Right lobe of liver (tissue), 4 donors: Measurements from ENCODE around the gene GPR84.

Experiments
- CTCF ChIP-seq, 4 donors: fragments of 200-600 bp in 3 of 4; fragments of 450-650 bp in 1 of 4; IDR thresholded peaks; one replicate each; pipeline versions ENCODE4 v1.5.1 to v1.8.0; 2016 to 2022; ENCODE audit warnings: antibody characterized with exemption in 4 of 4, mild to moderate bottlenecking in 2 of 4
- POLR2A ChIP-seq: fragments of 450-650 bp; IDR thresholded peaks from one replicate; pipeline ENCODE4 v1.6.1; 2017; ENCODE audit warnings: antibody characterized with exemption, mild to moderate bottlenecking
- donor health status: DM: no; HTN: no; CAD: no.
- donor health status: DM: no; HTN: no; CAD: no.
- donor health status: DM: no; HTN: yes; CAD: no.

- TF ChIP-seq CTCF (IDR thresholded peaks at IDR 0.05): peak in 2 of 4 donors; percentile 6 to 29
- no peak for TF ChIP-seq POLR2A
Measured at GRCh38 chr12:54337280-54337842, 26.9 kb downstream of the GPR84 start.
